TTC549 (cell line): ENCODE results near the gene PLAGL2.

Experiments
- FAIRE-seq: peaks from 2 replicates; lab custom pipeline; 2012; peaks lifted over from hg19 to GRCh38; lab: Jason Lieb, UNC

The PLAGL2 gene

GRCh38 chr20:32144898-32145662, 62.5 kb downstream of the PLAGL2 start:
- FAIRE-seq: no peak

GRCh38 chr20:32142991-32143390, 64.6 kb downstream of the PLAGL2 start:
- no peak for FAIRE-seq
